ENCODE measurements around the gene SH3D19. TPM values are rescaled to one million over a fixed set of nuclear protein-coding genes. Genes with fewer than 3 reads are reported as not detected.

Gene SH3D19
- total RNA-seq, 1 experiment from 2014 or later: 29.7 TPM

DNA sequence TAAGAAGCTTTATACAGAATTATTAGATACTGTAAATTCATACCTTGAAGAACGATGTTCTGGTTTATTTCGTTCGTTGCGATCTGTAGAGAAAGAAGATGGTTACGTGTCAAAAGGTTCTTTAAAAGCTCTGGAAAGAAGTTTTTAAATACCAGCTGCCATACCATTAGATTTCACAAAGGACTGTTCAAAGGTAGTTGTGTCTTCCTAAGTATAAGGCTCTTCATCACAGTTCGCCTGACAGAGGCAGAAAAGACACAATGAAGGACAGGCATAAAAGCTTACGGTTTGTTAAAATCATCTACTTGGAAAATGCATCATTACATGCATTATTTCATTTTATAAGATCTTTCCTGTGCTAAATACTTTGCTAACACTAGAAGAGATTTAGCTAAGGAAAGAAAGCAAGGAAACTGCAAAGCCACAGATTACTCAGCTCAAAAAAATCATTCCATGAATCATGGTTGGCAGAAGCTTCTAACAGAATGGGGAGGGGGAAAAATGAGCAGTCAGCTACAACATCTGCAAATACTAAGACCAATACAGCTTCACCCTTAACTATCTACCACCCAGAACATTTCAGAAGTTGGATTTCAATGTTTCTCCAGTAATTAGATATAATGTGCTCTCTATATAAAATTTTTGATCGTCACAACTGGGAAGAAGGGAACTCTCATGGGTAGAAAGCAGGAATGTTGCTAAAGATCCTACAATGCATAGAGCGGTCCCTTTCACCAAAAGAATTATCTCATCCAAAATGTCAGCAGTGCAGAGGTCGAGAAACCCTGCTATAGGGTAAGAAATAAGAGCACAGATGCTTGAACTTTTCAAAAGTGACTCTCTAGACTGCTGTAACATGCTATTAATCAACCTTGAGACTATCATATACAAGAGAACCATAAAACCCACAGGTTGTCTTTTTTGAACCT is 99.1 kb downstream of the SH3D19 start:
- Histone ChIP-seq H3K27ac (ENCODE audit: insufficient read length, low read depth, low read length) (no peak overlapping the region), H2BK12ac (ENCODE audit: insufficient read length, low read depth, low read length) (no peak overlapping the region), H3K56ac (ENCODE audit: insufficient read length, low read depth, low read length) (no peak overlapping the region), H3K79me1 (ENCODE audit: insufficient read depth, low read depth, low read length, poor library complexity, severe bottlenecking) (no peaks in the 10 kb centered on the region), H3T11ph (ENCODE audit: low read length) (no peak overlapping the region), H2AFZ (ENCODE audit: low read length) (no peak overlapping the region), H3K14ac (ENCODE audit: insufficient read depth, low read length) (no peak overlapping the region), H3K4ac (ENCODE audit: low read depth, low read length) (no peak overlapping the region), H4K8ac (replicated peaks; ENCODE audit: insufficient read length, low read depth, low read length) (no peak overlapping the region), H2BK20ac (ENCODE audit: low read depth, low read length, poor library complexity, severe bottlenecking) (no peak overlapping the region), H3K9ac (ENCODE audit: extremely low read depth, insufficient read length, low read length) (no peak overlapping the region), H2BK120ac (ENCODE audit: low read depth, low read length, poor library complexity, severe bottlenecking) (no peak overlapping the region), H4K20me1 (ENCODE audit: control insufficient read depth, insufficient read depth, insufficient read length) (no peaks in the 10 kb centered on the region), H4K5ac (ENCODE audit: insufficient read length, low read depth, low read length) (no peak overlapping the region), H3K4me2 (ENCODE audit: insufficient read depth, insufficient read length, low read length) (no peak overlapping the region), H3K9me3 (ENCODE audit: control insufficient read depth, low read depth, low read length) (no peaks in the 10 kb centered on the region), H4K91ac (ENCODE audit: insufficient read length, low read depth, low read length) (no peak overlapping the region), H3K27me3 (ENCODE audit: insufficient read depth, low read length) (no peaks in the 10 kb centered on the region), H3K23me2 (ENCODE audit: insufficient read length, low read depth, low read length, poor library complexity, severe bottlenecking) (no peaks in the 10 kb centered on the region), H3K4me1 (ENCODE audit: insufficient read depth, low read length) (no peaks in the 10 kb centered on the region), H2AK5ac (ENCODE audit: insufficient read length, low read length) (no peak overlapping the region), H2BK15ac (ENCODE audit: low read depth, low read length) (no peak overlapping the region), H3K18ac (ENCODE audit: insufficient read length, low read depth, low read length) (no peak overlapping the region), H2BK5ac (ENCODE audit: insufficient read length, low read length) (no peak overlapping the region), H3K79me2 (ENCODE audit: insufficient read depth, low read length) (no peaks in the 10 kb centered on the region), H3K23ac (ENCODE audit: insufficient read length, low read depth, low read length) (no peak overlapping the region)
- peaks cover 8% of the 10 kb centered on the region in 2 experiments for H3K4me1 Mint-ChIP-seq
- TF ChIP-seq, protein P1, sequence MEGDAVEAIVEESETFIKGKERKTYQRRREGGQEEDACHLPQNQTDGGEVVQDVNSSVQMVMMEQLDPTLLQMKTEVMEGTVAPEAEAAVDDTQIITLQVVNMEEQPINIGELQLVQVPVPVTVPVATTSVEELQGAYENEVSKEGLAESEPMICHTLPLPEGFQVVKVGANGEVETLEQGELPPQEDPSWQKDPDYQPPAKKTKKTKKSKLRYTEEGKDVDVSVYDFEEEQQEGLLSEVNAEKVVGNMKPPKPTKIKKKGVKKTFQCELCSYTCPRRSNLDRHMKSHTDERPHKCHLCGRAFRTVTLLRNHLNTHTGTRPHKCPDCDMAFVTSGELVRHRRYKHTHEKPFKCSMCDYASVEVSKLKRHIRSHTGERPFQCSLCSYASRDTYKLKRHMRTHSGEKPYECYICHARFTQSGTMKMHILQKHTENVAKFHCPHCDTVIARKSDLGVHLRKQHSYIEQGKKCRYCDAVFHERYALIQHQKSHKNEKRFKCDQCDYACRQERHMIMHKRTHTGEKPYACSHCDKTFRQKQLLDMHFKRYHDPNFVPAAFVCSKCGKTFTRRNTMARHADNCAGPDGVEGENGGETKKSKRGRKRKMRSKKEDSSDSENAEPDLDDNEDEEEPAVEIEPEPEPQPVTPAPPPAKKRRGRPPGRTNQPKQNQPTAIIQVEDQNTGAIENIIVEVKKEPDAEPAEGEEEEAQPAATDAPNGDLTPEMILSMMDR (conservative IDR thresholded peaks at IDR 0.05): no peak
- peaks cover 4 to 13% (median 7%) of the 10 kb centered on the region in 3 experiments; a peak in 6 of 7 replicates for H3K36me3 Mint-ChIP-seq (ENCODE audit: insufficient read depth in 1 of 3, low read depth in 3 of 3)
- H3K27ac Mint-ChIP-seq: no peak overlapping the region
- WGBS (ENCODE audit: extremely low coverage, insufficient read length, low lambda C conversion rate): no CpG with 5 or more reads among the region's 10 CpGs
- H3K27me3 Mint-ChIP-seq (ENCODE audit: low read depth): no peaks in the 10 kb centered on the region
- no peaks in the 10 kb centered on the region; a peak in 1 of 5 replicates for H3K9me3 Mint-ChIP-seq
- H3K4me3 Mint-ChIP-seq: no peak overlapping the region
- DNase-seq: no peak

Measured in H9 (cell line).